OCI-LY7 (cell line): ENCODE measurements around the gene RPH3AL. TPM values are rescaled to one million over a fixed set of nuclear protein-coding genes. Genes with fewer than 3 reads are reported as not detected.

Experiments used
- BruUV-seq: library from RNA; stranded (reverse); fragments of 400-500 nt; replicated peaks from 2 replicates; lab custom pipeline; 2021; lab: Mats Ljungman, UMichigan
- CTCF ChIA-PET: fragments of 300-600 bp; sonication (Branson Sonifier 250); formaldehyde crosslinking; loops from one replicate; lab custom pipeline; 2022; ENCODE audit warnings: antibody characterized with exemption; ENCODE audit not compliant: unreplicated experiment; lab: Charles Lee
- POLR2A ChIA-PET: fragments of 300-600 bp; sonication (Branson Sonifier 250); formaldehyde crosslinking; loops from one replicate; lab custom pipeline; 2022; ENCODE audit warnings: antibody characterized with exemption; lab: Charles Lee
- DNase-seq: peaks from one replicate; pipeline ENCODE4 v3.0.0-alpha.2; 2015; ENCODE audit warnings: low spot score
- H2AFZ ChIP-seq: fragments of 200-600 bp; sonication (generic), shearing (Covaris generic); 2 replicates; pipeline ENCODE4 v1.6.1; 2014; ENCODE audit warnings: mild to moderate bottlenecking, antibody characterized with exemption, low read length, moderate library complexity
- H3K27ac ChIP-seq: fragments of 200-600 bp; sonication (generic); 2 replicates; pipeline ENCODE4 v1.5.1; 2014; ENCODE audit warnings: mixed run types, low read depth, mild to moderate bottlenecking, moderate library complexity, low read length, inconsistent platforms; ENCODE audit not compliant: poor library complexity, severe bottlenecking
- H3K36me3 ChIP-seq: fragments of 200-600 bp; sonication (generic); 2 replicates; pipeline ENCODE4 v1.6.1; 2014; ENCODE audit warnings: mild to moderate bottlenecking, antibody characterized with exemption, low read length, moderate library complexity, mixed read lengths; ENCODE audit not compliant: insufficient read depth
- H3K4me1 ChIP-seq: fragments of 200-600 bp; sonication (generic); 2 replicates; pipeline ENCODE4 v1.5.1; 2014; ENCODE audit warnings: mild to moderate bottlenecking, low read length; ENCODE audit not compliant: insufficient read depth, poor library complexity, severe bottlenecking
- H3K4me2 ChIP-seq: fragments of 200-600 bp; sonication (generic); 2 replicates; pipeline ENCODE4 v1.6.1; 2014; ENCODE audit warnings: mild to moderate bottlenecking, low read length
- H3K4me3 ChIP-seq: fragments of 200-600 bp; sonication (generic); 2 replicates; pipeline ENCODE4 v1.5.1; 2014; ENCODE audit warnings: mild to moderate bottlenecking, low read depth, low read length; ENCODE audit not compliant: poor library complexity, severe bottlenecking
- H3K79me2 ChIP-seq: fragments of 200-600 bp; sonication (generic); 2 replicates; pipeline ENCODE4 v1.6.1; 2016; ENCODE audit warnings: low read depth, mild to moderate bottlenecking, low read length, moderate library complexity, mixed read lengths; ENCODE audit not compliant: insufficient read depth
- H3K9me2 ChIP-seq: fragments of 200-600 bp; sonication (generic); 2 replicates; pipeline ENCODE4 v1.6.1; 2016; ENCODE audit warnings: mild to moderate bottlenecking, low read length, mixed read lengths; ENCODE audit not compliant: insufficient read depth
- H3K9me3 ChIP-seq: fragments of 200-600 bp; sonication (generic); 2 replicates; pipeline ENCODE4 v1.6.1; 2014; ENCODE audit warnings: mild to moderate bottlenecking, mixed run types, low read length, mixed read lengths
- H4K20me1 ChIP-seq: fragments of 200-600 bp; sonication (generic); 2 replicates; pipeline ENCODE4 v1.6.1; 2014; ENCODE audit warnings: mild to moderate bottlenecking, antibody characterized with exemption, low read length, moderate library complexity, mixed read lengths; ENCODE audit not compliant: insufficient read depth
- EZH2phosphoT487 ChIP-seq: fragments of 200-600 bp; sonication (generic); IDR thresholded peaks from 2 replicates; pipeline ENCODE4 v1.6.1; 2018; ENCODE audit warnings: low read depth, borderline replicate concordance, mild to moderate bottlenecking, mixed run types, antibody characterized with exemption, low read length, moderate library complexity, mixed read lengths
- intact Hi-C: fragments of 100-400 bp; cut with micrococcal nuclease; formaldehyde crosslinking; loops from one replicate; pipeline ENCODE4 v1.10.0; 2022; ENCODE audit not compliant: unreplicated experiment
- total RNA-seq, 2 experiments: library from RNA; depleted of rRNA in 1 of 2; stranded (reverse); fragments of >200 nt in 1 of 2; shearing (Covaris generic) in 1 of 2; gene quantifications; 2 replicates each; pipeline ENCODE4 v1.2.3, GENCODE V29; 2014 to 2022
- TF ChIP-seq, protein P1 (sequence below): fragments of 200-600 bp; sonication (generic); conservative IDR thresholded peaks from 2 replicates; pipeline ENCODE4 v1.5.1; 2014; ENCODE audit warnings: mild to moderate bottlenecking, antibody characterized with exemption, low read length, moderate library complexity, mixed read lengths

Gene RPH3AL
- total RNA-seq, 2 experiments from 2014 or later = 1.0 to 2.2 TPM

DNA sequence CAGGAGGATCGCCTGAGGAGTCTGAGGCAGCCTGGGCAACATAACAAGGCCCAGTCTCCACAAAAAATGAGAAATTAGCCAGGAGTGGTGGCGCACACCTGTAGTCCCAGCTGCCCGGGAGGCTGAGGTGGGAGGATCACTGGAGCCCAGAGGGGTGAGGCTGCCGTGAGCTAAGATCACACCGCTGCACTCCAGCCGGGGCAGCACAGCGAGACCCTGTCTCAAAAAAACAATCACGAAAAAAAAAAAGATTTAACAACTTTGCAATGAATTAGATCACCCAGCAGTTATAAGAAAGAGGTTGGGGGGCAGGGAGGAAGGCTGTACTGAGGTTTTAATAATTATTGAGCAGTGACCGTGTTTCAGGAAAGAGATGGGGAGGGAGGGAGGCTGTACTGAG, 49.4 kb downstream of the RPH3AL start:
- Histone ChIP-seq H2AFZ (no peak overlapping the region), H3K4me1 (no peaks in the 10 kb centered on the region), H3K27ac (no peak overlapping the region), H3K4me3 (no peak overlapping the region), H4K20me1 (no peaks in the 10 kb centered on the region), H3K9me2 (no peaks in the 10 kb centered on the region), H3K4me2 (no peak overlapping the region), H3K9me3 (no peaks in the 10 kb centered on the region), H3K36me3 (no peaks in the 10 kb centered on the region), H3K79me2 (no peaks in the 10 kb centered on the region)
- intact Hi-C loops = no loop called here
- no peak for DNase-seq
- no TSS peak for BruUV-seq
- TF ChIP-seq EZH2phosphoT487 = no peak
- TF ChIP-seq, protein P1, sequence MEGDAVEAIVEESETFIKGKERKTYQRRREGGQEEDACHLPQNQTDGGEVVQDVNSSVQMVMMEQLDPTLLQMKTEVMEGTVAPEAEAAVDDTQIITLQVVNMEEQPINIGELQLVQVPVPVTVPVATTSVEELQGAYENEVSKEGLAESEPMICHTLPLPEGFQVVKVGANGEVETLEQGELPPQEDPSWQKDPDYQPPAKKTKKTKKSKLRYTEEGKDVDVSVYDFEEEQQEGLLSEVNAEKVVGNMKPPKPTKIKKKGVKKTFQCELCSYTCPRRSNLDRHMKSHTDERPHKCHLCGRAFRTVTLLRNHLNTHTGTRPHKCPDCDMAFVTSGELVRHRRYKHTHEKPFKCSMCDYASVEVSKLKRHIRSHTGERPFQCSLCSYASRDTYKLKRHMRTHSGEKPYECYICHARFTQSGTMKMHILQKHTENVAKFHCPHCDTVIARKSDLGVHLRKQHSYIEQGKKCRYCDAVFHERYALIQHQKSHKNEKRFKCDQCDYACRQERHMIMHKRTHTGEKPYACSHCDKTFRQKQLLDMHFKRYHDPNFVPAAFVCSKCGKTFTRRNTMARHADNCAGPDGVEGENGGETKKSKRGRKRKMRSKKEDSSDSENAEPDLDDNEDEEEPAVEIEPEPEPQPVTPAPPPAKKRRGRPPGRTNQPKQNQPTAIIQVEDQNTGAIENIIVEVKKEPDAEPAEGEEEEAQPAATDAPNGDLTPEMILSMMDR = no peak
- POLR2A ChIA-PET = no interaction called here
- CTCF ChIA-PET = no interaction called here

DNA sequence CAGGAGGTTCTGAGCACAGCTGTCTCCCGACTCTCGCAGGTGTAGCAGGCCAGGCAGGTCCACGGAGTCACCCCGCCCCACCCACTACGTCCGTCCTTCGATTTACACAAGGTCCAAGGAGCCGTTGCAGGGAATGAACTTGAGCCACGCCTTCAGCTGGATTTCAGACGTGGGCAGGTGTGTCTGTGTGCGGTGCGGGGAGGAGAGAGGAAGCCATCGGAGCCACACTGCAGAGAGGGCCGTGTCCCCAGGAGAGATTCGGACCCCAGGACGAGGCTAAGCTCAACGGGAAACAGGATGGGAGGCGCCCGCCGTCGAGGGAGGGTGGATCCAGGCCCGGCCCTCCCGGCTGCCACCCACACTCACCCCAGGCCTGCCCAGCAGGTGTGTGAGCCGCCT, 50.3 kb downstream of the RPH3AL start:
- Histone ChIP-seq H3K9me2 (no peaks in the 10 kb centered on the region), H3K27ac (no peak overlapping the region), H2AFZ (no peak overlapping the region), H3K9me3 (no peaks in the 10 kb centered on the region), H3K4me2 (no peak overlapping the region), H4K20me1 (no peaks in the 10 kb centered on the region), H3K79me2 (no peaks in the 10 kb centered on the region), H3K36me3 (no peaks in the 10 kb centered on the region), H3K4me1 (no peaks in the 10 kb centered on the region), H3K4me3 (no peak overlapping the region)
- CTCF ChIA-PET = no interaction called here
- no peak for TF ChIP-seq EZH2phosphoT487
- TF ChIP-seq, protein P1 = no peak
- intact Hi-C loops = no loop called here
- POLR2A ChIA-PET = no interaction called here
- BruUV-seq = no TSS peak
- no peak for DNase-seq

DNA sequence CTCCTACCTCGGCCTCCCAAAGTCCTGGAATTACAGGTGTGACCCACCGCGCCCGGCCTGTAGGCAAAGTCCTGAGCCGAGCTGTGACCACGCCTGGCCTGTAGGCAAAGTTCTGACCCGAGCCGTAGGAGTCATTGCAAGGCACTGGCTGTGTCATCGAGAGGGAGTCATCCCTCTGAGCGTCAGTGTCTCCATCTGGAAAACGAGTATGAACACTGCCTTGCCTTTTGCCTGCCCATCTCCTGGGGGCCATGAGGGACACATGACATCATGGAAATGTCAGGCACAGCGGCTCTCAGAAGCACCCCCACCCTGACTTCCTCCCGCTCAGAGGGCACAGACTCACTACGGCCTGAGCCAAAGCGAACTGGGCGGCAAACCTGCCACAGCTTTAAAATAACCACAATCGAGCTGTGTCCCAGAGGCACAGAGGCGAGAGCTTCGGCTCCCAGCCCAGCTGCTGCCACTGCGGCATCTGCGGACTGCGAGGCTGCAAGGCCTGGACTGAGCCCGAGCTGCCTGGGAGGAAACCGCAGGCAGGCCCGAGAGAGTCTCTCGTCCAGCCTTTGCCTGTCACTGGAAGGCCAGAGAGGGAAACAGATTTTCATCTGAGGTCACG, 50.8 kb downstream of the RPH3AL start:
- CTCF ChIA-PET = no interaction called here
- no peaks in the 10 kb centered on the region for H3K9me2 ChIP-seq
- H3K4me3 ChIP-seq = no peak overlapping the region
- no peak overlapping the region for H2AFZ ChIP-seq
- POLR2A ChIA-PET = no interaction called here
- H3K9me3 ChIP-seq = no peaks in the 10 kb centered on the region
- intact Hi-C loops = no loop called here
- H3K4me2 ChIP-seq = no peak overlapping the region
- no TSS peak for BruUV-seq
- no peaks in the 10 kb centered on the region for H3K79me2 ChIP-seq
- TF ChIP-seq, protein P1 = no peak
- TF ChIP-seq EZH2phosphoT487 = no peak
- no peaks in the 10 kb centered on the region for H3K36me3 ChIP-seq
- no peaks in the 10 kb centered on the region for H3K4me1 ChIP-seq
- H3K27ac ChIP-seq = no peak overlapping the region
- DNase-seq = no peak
- H4K20me1 ChIP-seq = no peaks in the 10 kb centered on the region
